ENCODE measurements around the gene SNN. TPM values are rescaled to one million over a fixed set of nuclear protein-coding genes. Genes with fewer than 3 reads are reported as not detected.
A peak's percentile ranks its signal among the peaks of the same experiment; 100 is the strongest.

SNN gene
- total RNA-seq, 1 donor: 9.2 TPM

GRCh38 chr16:11630046-11630767 lies 38.0 kb upstream of the SNN start:
- H3K4me3 ChIP-seq (ENCODE audit: low read depth, low read length): no peak overlapping the region
- no peak for TF ChIP-seq CTCF (IDR thresholded peaks at IDR 0.05; ENCODE audit: insufficient read depth, low read length)
- no peak for DNase-seq (ENCODE audit: low read depth)

GRCh38 chr16:11630768-11631056 lies 37.5 kb upstream of the SNN start:
- H3K4me3 ChIP-seq (ENCODE audit: low read depth, low read length): no peak overlapping the region
- TF ChIP-seq CTCF (IDR thresholded peaks at IDR 0.05; ENCODE audit: insufficient read depth, low read length): no peak
- no peak for DNase-seq (ENCODE audit: low read depth)

- DNase-seq (ENCODE audit: low read depth): no peak
- H3K4me3 ChIP-seq (ENCODE audit: low read depth, low read length): no peak overlapping the region
- TF ChIP-seq CTCF (IDR thresholded peaks at IDR 0.05; ENCODE audit: insufficient read depth, low read length): no peak
These were observed 37.0 kb upstream of the SNN start for GRCh38 chr16:11631214-11631613.

GRCh38 chr16:11632455-11632939 lies 35.8 kb upstream of the SNN start:
- no peak overlapping the region for H3K4me3 ChIP-seq (ENCODE audit: low read depth, low read length)
- TF ChIP-seq CTCF (IDR thresholded peaks at IDR 0.05; ENCODE audit: insufficient read depth, low read length): no peak
- DNase-seq (ENCODE audit: low read depth): peak; percentile 88

- no peak for DNase-seq (ENCODE audit: low read depth)
- no peak for TF ChIP-seq CTCF (IDR thresholded peaks at IDR 0.05; ENCODE audit: insufficient read depth, low read length)
- H3K4me3 ChIP-seq (ENCODE audit: low read depth, low read length): no peak overlapping the region
These were observed 35.1 kb upstream of the SNN start for GRCh38 chr16:11633113-11633512.

- no peak for TF ChIP-seq CTCF (IDR thresholded peaks at IDR 0.05; ENCODE audit: insufficient read depth, low read length)
- DNase-seq (ENCODE audit: low read depth): no peak
- no peak overlapping the region for H3K4me3 ChIP-seq (ENCODE audit: low read depth, low read length)
These were observed 33.9 kb upstream of the SNN start for GRCh38 chr16:11634312-11634711.

- no peak for TF ChIP-seq CTCF (IDR thresholded peaks at IDR 0.05; ENCODE audit: insufficient read depth, low read length)
- no peak overlapping the region for H3K4me3 ChIP-seq (ENCODE audit: low read depth, low read length)
- no peak for DNase-seq (ENCODE audit: low read depth)
These were observed 33.1 kb upstream of the SNN start for GRCh38 chr16:11635113-11635652.
